Psoas muscle (tissue), 8 donors: ENCODE results near the gene GTPBP4. TPM values are rescaled to one million over a fixed set of nuclear protein-coding genes. Genes with fewer than 3 reads are reported as not detected.
"Not testable (repeated sequence)": the region's sequence is repeated elsewhere in the genome, so short reads cannot be mapped to it uniquely, and the experiment has no call there.

ENCODE experiments used
- ATAC-seq, 4 donors: fragments of 200-7000 bp; cut with Tn5 transposase; one replicate each; pipeline ENCODE4 v1.9.1; 2020; ENCODE audit warnings: moderate library complexity in 3 of 4, mild to moderate bottlenecking in 2 of 4
- DNase-seq, 2 donors: peaks; one replicate each; pipeline ENCODE4 v3.0.0-alpha.2; 2020
- H3K27ac ChIP-seq: fragments of 200-600 bp; one replicate; pipeline ENCODE4 v1.8.0; 2022
- H3K27me3 ChIP-seq, 3 donors: fragments of 200-600 bp in 1 of 3; one replicate each; pipeline versions ENCODE4 v1.6.1 to v1.8.0; 2013 to 2022; ENCODE audit warnings: low read length in 2 of 3, mild to moderate bottlenecking in 2 of 3, moderate library complexity in 1 of 3; ENCODE audit not compliant: insufficient read depth in 3 of 3
- H3K36me3 ChIP-seq, 2 donors: fragments of 200-600 bp in 1 of 2; one replicate each; pipeline versions ENCODE4 v1.6.1 to v1.8.0; 2013 to 2022; ENCODE audit warnings: low read depth in 1 of 2, mild to moderate bottlenecking in 1 of 2, moderate library complexity in 1 of 2; ENCODE audit not compliant: insufficient read depth in 1 of 2
- H3K4me1 ChIP-seq: fragments of 200-600 bp; one replicate; pipeline ENCODE4 v1.8.0; 2022
- H3K4me3 ChIP-seq: fragments of 200-600 bp; one replicate; pipeline ENCODE4 v1.8.0; 2022; ENCODE audit warnings: mild to moderate bottlenecking
- H3K9me3 ChIP-seq: fragments of 200-600 bp; one replicate; pipeline ENCODE4 v1.8.0; 2022
- CTCF ChIP-seq: fragments of 200-600 bp; IDR thresholded peaks from one replicate; pipeline ENCODE4 v1.8.0; 2022; ENCODE audit warnings: antibody characterized with exemption
- WGBS, 3 donors: extraction: QIAGEN DNeasy Blood & Tissue Kit; methylation state at CpG; one replicate each; pipeline versions ENCODE4 v1.1.6 to v1.1.7; 2013; 5-methylcytosine and 5-hydroxymethylcytosine counted together
- intact Hi-C, 2 donors: fragments of 100-400 bp; cut with DNase I; formaldehyde crosslinking; loops; one replicate each; pipeline versions ENCODE4 v1.11.0 to v1.14.2; 2022
- polyA plus RNA-seq, 3 donors: library from polyadenylated mRNA; stranded (reverse); fragments of 200-250 nt; gene quantifications; one replicate each; pipeline ENCODE4 v1.2.3, GENCODE V29; 2013
- total RNA-seq, 4 donors: library from RNA; stranded (reverse); fragmentation: NEBNext Ultra II Directional in 2 of 4; extraction: Animal tissue kit (Norgen Biotek cat#: 25700) in 2 of 4; gene quantifications; one replicate each; pipeline versions ENCODE4 v1.2.1 to v1.2.4, GENCODE V29; 2021 to 2023
- donor health status: healthy with polysubstance abuse.
- donor health status: DM: no; HTN: no; CAD: no; lungs with moderate emphysema.
- donor health status: Bipolar disorder and iron deficiency.
- donor health status: healthy.
- donor health status: DM: yes; HTN: yes; CAD: no.
- donor health status: DM: no; HTN: no; CAD: no.
- donor health status: DM: no; HTN: no; CAD: no.
- donor health status: DM: yes; HTN: yes; CAD: no.

GTPBP4 gene
- total and polyA plus RNA-seq, 7 donors: 36.3 to 134 (median 70.2) TPM

GRCh38 chr10:1035201-1035600 is 47.0 kb downstream of the GTPBP4 start:
- H3K4me1 ChIP-seq: peaks cover 38% of the 10 kb centered on the region
- intact Hi-C loops: no loop called here
- peak; percentile 62 to 84 for DNase-seq
- peak; percentile 75 to 82 (median 78) for ATAC-seq
- no peak overlapping the region for H3K4me3 ChIP-seq
- 28 to 44% (median 31%) methylated on average over 6 of the region's 6 CpGs for WGBS, 3 donors
- H3K27ac ChIP-seq: peak overlapping the region; percentile 94
- H3K27me3 ChIP-seq: no peaks in the 10 kb centered on the region
- H3K9me3 ChIP-seq: no peaks in the 10 kb centered on the region
- no peak for TF ChIP-seq CTCF
- peaks cover 0 to 20% of the 10 kb centered on the region in 2 donors for H3K36me3 ChIP-seq

- no peak for TF ChIP-seq CTCF
- WGBS, 3 donors: 35 to 57% (median 47%) methylated on average over 14 of the region's 14 CpGs
Observed at GRCh38 chr10:1036341-1036791, 48.1 kb downstream of the GTPBP4 start.

GRCh38 chr10:1037098-1037497 is 48.9 kb downstream of the GTPBP4 start:
- no peak overlapping the region for H3K4me3 ChIP-seq
- ATAC-seq (no peak), DNase-seq (no peak)
- peaks cover 38% of the 10 kb centered on the region for H3K4me1 ChIP-seq
- 83 to 89% (median 85%) methylated on average over 11 of the region's 11 CpGs for WGBS, 3 donors
- intact Hi-C loops: no loop called here
- H3K9me3 ChIP-seq: no peaks in the 10 kb centered on the region
- H3K27me3 ChIP-seq: no peaks in the 10 kb centered on the region
- H3K36me3 ChIP-seq: peaks cover 0 to 39% of the 10 kb centered on the region in 2 donors
- peak overlapping the region; percentile 94 for H3K27ac ChIP-seq
- TF ChIP-seq CTCF: no peak

More at GRCh38 chr10:1036341-1036791, 48.1 kb downstream of the GTPBP4 start:
- H3K4me3 ChIP-seq: no peak overlapping the region
- no peaks in the 10 kb centered on the region for H3K9me3 ChIP-seq
- peak overlapping the region; percentile 94 for H3K27ac ChIP-seq
- intact Hi-C loops: no loop called here
- ATAC-seq (peak; percentile 66 to 75 (median 72)), DNase-seq (peak; percentile 37 to 73)
- peaks cover 38% of the 10 kb centered on the region for H3K4me1 ChIP-seq
- H3K27me3 ChIP-seq: no peaks in the 10 kb centered on the region
- peaks cover 0 to 31% of the 10 kb centered on the region in 2 donors for H3K36me3 ChIP-seq

- intact Hi-C loops, H3K4me3 ChIP-seq, H3K27me3 ChIP-seq, ATAC-seq, H3K9me3 ChIP-seq, DNase-seq: not testable (repeated sequence)
- Histone ChIP-seq H3K36me3 (peaks cover 0 to 56% of the 10 kb centered on the region in 2 donors), H3K4me1 (peaks cover 43% of the 10 kb centered on the region), H3K27ac (peak overlapping the region; percentile 94)
- 16 to 49% (median 28%) methylated on average over 3 to 11 of the region's 20 CpGs for WGBS, 3 donors
Observed at GRCh38 chr10:1038769-1039168, 50.5 kb downstream of the GTPBP4 start.

GRCh38 chr10:1040133-1040532 is 51.9 kb downstream of the GTPBP4 start:
- peaks cover 0 to 56% of the 10 kb centered on the region in 2 donors for H3K36me3 ChIP-seq
- H3K27me3 ChIP-seq: no peaks in the 10 kb centered on the region
- intact Hi-C loops: no loop called here
- no peak for TF ChIP-seq CTCF
- peaks cover 50% of the 10 kb centered on the region for H3K4me1 ChIP-seq
- no peak for DNase-seq
- peak overlapping the region; percentile 23 for H3K27ac ChIP-seq
- H3K4me3 ChIP-seq: no peak overlapping the region
- ATAC-seq: no peak
- no peaks in the 10 kb centered on the region for H3K9me3 ChIP-seq
- WGBS, 3 donors: 42 to 65% (median 47%) methylated on average over 3 of the region's 3 CpGs
